ENCODE data around the gene YARS1.

YARS1 gene

DNA sequence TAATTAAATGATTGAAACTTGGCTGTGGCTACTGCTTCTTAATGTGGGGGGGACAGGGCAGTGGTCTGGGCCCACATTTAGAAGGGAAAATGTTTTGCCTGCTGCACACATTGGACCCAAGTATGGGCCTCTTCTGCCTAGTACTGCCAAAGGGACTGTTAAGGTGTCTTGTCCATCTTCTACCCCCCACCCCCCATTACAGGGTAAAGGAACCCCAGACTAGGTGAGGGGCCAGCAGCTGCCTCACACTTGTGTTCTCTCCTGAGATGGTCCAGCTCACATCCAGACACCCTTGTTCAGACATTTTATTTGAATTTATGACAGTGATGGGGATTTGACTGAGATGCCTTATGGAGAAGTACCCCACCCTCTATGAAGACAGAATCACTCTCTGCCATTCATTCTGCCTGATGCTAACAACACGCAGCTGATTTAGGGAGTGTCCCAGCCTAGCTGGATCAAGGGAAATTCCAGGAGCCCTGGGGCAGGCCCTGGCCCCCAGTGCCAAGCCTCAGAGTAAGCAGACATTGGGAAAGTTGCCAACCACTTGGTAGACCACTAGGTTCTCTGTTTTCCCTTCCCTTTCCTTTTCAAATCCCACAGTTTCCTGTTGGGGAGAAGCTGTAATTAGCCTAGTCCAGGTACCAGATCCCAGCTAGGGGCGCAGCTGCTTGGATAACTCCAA is 42.1 kb downstream of the YARS1 start:
- TF ChIP-seq, protein P1, sequence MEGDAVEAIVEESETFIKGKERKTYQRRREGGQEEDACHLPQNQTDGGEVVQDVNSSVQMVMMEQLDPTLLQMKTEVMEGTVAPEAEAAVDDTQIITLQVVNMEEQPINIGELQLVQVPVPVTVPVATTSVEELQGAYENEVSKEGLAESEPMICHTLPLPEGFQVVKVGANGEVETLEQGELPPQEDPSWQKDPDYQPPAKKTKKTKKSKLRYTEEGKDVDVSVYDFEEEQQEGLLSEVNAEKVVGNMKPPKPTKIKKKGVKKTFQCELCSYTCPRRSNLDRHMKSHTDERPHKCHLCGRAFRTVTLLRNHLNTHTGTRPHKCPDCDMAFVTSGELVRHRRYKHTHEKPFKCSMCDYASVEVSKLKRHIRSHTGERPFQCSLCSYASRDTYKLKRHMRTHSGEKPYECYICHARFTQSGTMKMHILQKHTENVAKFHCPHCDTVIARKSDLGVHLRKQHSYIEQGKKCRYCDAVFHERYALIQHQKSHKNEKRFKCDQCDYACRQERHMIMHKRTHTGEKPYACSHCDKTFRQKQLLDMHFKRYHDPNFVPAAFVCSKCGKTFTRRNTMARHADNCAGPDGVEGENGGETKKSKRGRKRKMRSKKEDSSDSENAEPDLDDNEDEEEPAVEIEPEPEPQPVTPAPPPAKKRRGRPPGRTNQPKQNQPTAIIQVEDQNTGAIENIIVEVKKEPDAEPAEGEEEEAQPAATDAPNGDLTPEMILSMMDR (conservative IDR thresholded peaks at IDR 0.05) = no peak
- no peak overlapping the region for H3K27ac ChIP-seq

DNA sequence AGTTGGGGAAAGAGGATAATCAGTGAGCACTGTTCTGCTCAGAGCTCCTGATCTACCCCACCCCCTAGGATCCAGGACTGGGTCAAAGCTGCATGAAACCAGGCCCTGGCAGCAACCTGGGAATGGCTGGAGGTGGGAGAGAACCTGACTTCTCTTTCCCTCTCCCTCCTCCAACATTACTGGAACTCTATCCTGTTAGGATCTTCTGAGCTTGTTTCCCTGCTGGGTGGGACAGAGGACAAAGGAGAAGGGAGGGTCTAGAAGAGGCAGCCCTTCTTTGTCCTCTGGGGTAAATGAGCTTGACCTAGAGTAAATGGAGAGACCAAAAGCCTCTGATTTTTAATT is 42.7 kb downstream of the YARS1 start:
- no peak overlapping the region for H3K27ac ChIP-seq
- TF ChIP-seq, protein P1 (conservative IDR thresholded peaks at IDR 0.05) = no peak

GRCh38 chr1:32773764-32774463 is 43.2 kb downstream of the YARS1 start:
- H3K27ac ChIP-seq = peak overlapping the region; percentile 21; the same call in 1 of the 2 replicates
- TF ChIP-seq, protein P1 (conservative IDR thresholded peaks at IDR 0.05) = no peak

DNA sequence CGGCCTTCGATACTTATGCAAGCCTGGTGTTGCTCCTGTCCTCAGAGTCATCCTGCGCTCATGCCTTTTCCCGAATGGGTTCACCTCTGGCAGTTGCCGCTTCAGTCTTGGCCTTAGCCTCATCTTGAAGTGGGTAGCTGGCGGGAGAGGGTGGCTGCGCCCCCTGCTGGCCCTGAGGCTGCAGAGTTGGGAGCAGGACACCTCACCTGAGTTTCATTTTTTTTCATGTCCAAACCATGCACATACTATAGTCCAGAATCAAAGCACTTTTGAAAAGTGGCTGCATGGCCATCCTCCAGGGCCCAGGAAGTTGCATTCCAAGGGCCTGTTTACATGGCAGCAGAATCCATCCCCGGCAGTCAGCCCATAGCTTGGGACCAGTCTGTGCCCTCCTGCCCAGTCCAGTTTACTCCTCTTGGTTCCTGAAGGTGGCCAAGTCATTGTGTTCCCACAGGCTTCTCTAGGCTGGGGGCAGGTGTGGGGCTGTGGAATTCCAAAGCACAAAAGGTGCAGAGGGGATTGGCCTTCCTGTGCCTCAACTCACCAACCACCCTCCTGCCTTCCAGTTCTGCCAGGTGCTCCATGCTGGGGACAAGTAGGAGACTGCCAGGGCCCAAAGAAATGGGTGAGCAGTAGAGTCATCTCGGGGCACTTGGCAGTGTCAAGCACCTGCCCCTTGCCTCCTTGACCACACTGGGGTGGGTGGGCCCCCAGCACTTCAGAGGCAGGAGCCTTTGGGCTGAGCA is 44.0 kb downstream of the YARS1 start:
- TF ChIP-seq, protein P1 (conservative IDR thresholded peaks at IDR 0.05) = peak; percentile 96
- peak overlapping the region; percentile 21; the same call in 1 of the 2 replicates for H3K27ac ChIP-seq

- H3K27ac ChIP-seq = no peak overlapping the region
- TF ChIP-seq, protein P1 (conservative IDR thresholded peaks at IDR 0.05) = no peak
These were observed 44.7 kb downstream of the YARS1 start for GRCh38 chr1:32772281-32773017.

GRCh38 chr1:32771561-32772280 is 45.4 kb downstream of the YARS1 start:
- TF ChIP-seq, protein P1 (conservative IDR thresholded peaks at IDR 0.05) = no peak
- H3K27ac ChIP-seq = no peak overlapping the region
